ENCODE data around the gene MCTP2. TPM values are rescaled to one million over a fixed set of nuclear protein-coding genes. Genes with fewer than 3 reads are reported as not detected.

Gene MCTP2
- polyA plus RNA-seq, 3 donors, result 2.4 to 7.4 (median 7.3) TPM

- no peak overlapping the region for H3K9ac ChIP-seq (ENCODE audit: insufficient read depth, low read length, poor library complexity, severe bottlenecking)
- H3K9me3 ChIP-seq (replicated peaks in 1 of 2; ENCODE audit: control insufficient read depth in 1 of 2, insufficient read depth in 1 of 2, low read length in 2 of 2), result no peaks in the 10 kb centered on the region
- Mint-ChIP-seq H3K4me3 (no peak overlapping the region), H3K36me3 (peaks cover 7 to 9% of the 10 kb centered on the region in 2 donors), H3K9me3 (no peaks in the 10 kb centered on the region), H3K4me1 (peaks cover 6% of the 10 kb centered on the region), H3K27ac (no peak overlapping the region), H3K27me3 (ENCODE audit: low read depth in 3 of 3) (no peaks in the 10 kb centered on the region)
- intact Hi-C loops (cut with micrococcal nuclease), result no loop called here
- H4K20me1 ChIP-seq (ENCODE audit: insufficient read depth, low read length), result no peaks in the 10 kb centered on the region
- H2AFZ ChIP-seq (ENCODE audit: insufficient read depth, low read depth, low read length, poor library complexity, severe bottlenecking), result no peak overlapping the region
- DNase-seq, result no peak
- H3K4me3 ChIP-seq (replicated peaks in 1 of 3; ENCODE audit: low read depth in 2 of 3, low read length in 3 of 3), result no peak overlapping the region
- H3K36me3 ChIP-seq (replicated peaks in 1 of 2; ENCODE audit: control insufficient read depth in 1 of 2, insufficient read depth in 2 of 2, low read length in 2 of 2), result no peaks in the 10 kb centered on the region
- H3K79me2 ChIP-seq (ENCODE audit: insufficient read depth, low read length), result no peaks in the 10 kb centered on the region
- H3K27me3 ChIP-seq (ENCODE audit: control insufficient read depth in 2 of 2, insufficient read depth in 2 of 2, low read length in 2 of 2), result no peaks in the 10 kb centered on the region
- no peak overlapping the region for H3K27ac ChIP-seq (ENCODE audit: low read depth in 1 of 2, low read length in 2 of 2)
- no peak for TF ChIP-seq CTCF (IDR thresholded peaks at IDR 0.05)
- peaks cover 5 to 10% of the 10 kb centered on the region in 2 donors for H3K4me1 ChIP-seq (ENCODE audit: control insufficient read depth in 1 of 2, insufficient read depth in 2 of 2, low read length in 2 of 2)
- no CpG with 5 or more reads among the region's 1 CpG for WGBS (ENCODE audit: insufficient coverage)
- no peak overlapping the region for H3K4me2 ChIP-seq (replicated peaks; ENCODE audit: extremely low read depth, low read length, poor library complexity, severe bottlenecking)
Measured at GRCh38 chr15:94274745-94275144, 43.4 kb downstream of the MCTP2 start.

GRCh38 chr15:94277485-94277884, 46.1 kb downstream of the MCTP2 start:
- H3K9me3 Mint-ChIP-seq, result peaks cover 0 to 8% (median 4%) of the 10 kb centered on the region in 7 donors
- H3K79me2 ChIP-seq (ENCODE audit: insufficient read depth, low read length), result no peaks in the 10 kb centered on the region
- no peak overlapping the region for H3K27ac ChIP-seq (ENCODE audit: low read depth in 1 of 2, low read length in 2 of 2)
- intact Hi-C loops (cut with micrococcal nuclease), result no loop called here
- no peak overlapping the region for H3K9ac ChIP-seq (ENCODE audit: insufficient read depth, low read length, poor library complexity, severe bottlenecking)
- no CpG with 5 or more reads among the region's 1 CpG for WGBS (ENCODE audit: insufficient coverage)
- peaks cover 6% of the 10 kb centered on the region for H3K4me1 Mint-ChIP-seq
- H3K4me2 ChIP-seq (replicated peaks; ENCODE audit: extremely low read depth, low read length, poor library complexity, severe bottlenecking), result no peak overlapping the region
- DNase-seq, result no peak
- no peaks in the 10 kb centered on the region for H3K27me3 ChIP-seq (ENCODE audit: control insufficient read depth in 2 of 2, insufficient read depth in 2 of 2, low read length in 2 of 2)
- peaks cover under 1 to 3% of the 10 kb centered on the region in 2 donors for H3K4me1 ChIP-seq (ENCODE audit: control insufficient read depth in 1 of 2, insufficient read depth in 2 of 2, low read length in 2 of 2)
- H3K27ac Mint-ChIP-seq, result peak overlapping the region in 1 of 7 donors; percentile 36
- H3K4me3 Mint-ChIP-seq, result no peak overlapping the region
- H3K36me3 Mint-ChIP-seq, result peaks cover 21 to 35% of the 10 kb centered on the region in 2 donors
- no peak for TF ChIP-seq CTCF (IDR thresholded peaks at IDR 0.05)
- no peaks in the 10 kb centered on the region for H3K27me3 Mint-ChIP-seq (ENCODE audit: low read depth in 3 of 3)
- no peaks in the 10 kb centered on the region for H3K36me3 ChIP-seq (replicated peaks in 1 of 2; ENCODE audit: control insufficient read depth in 1 of 2, insufficient read depth in 2 of 2, low read length in 2 of 2)
- no peak overlapping the region for H3K4me3 ChIP-seq (replicated peaks in 1 of 3; ENCODE audit: low read depth in 2 of 3, low read length in 3 of 3)
- no peaks in the 10 kb centered on the region for H3K9me3 ChIP-seq (replicated peaks in 1 of 2; ENCODE audit: control insufficient read depth in 1 of 2, insufficient read depth in 1 of 2, low read length in 2 of 2)
- H4K20me1 ChIP-seq (ENCODE audit: insufficient read depth, low read length), result no peaks in the 10 kb centered on the region
- no peak overlapping the region for H2AFZ ChIP-seq (ENCODE audit: insufficient read depth, low read depth, low read length, poor library complexity, severe bottlenecking)

Data from CD14-positive monocyte (primary cell).